ENCODE data around the gene DHRS13.
"Not testable (repeated sequence)": the region's sequence is repeated elsewhere in the genome, so short reads cannot be mapped to it uniquely, and the experiment has no call there.

DHRS13 gene

GRCh38 chr17:28889996-28890395 is 12.9 kb downstream of the DHRS13 start:
- peak overlapping the region; percentile 88 for H3K27ac Mint-ChIP-seq

GRCh38 chr17:28888832-28889231 is 14.0 kb downstream of the DHRS13 start:
- Mint-ChIP-seq H3K27ac (peak overlapping the region; percentile 94), H3K27me3 (no peaks in the 10 kb centered on the region), H3K9me3 (no peaks in the 10 kb centered on the region), H3K4me3 (peak overlapping the region; percentile 81 to 87), H3K4me1 (peaks cover 69 to 99% of the 10 kb centered on the region in 2 donors), H3K36me3 (peaks cover 36 to 69% of the 10 kb centered on the region in 2 donors)
- peak; percentile 28 for DNase-seq
- peak; percentile 40 to 61 for ATAC-seq (replicated peaks)

More at GRCh38 chr17:28889996-28890395, 12.9 kb downstream of the DHRS13 start:
- Mint-ChIP-seq H3K27me3 (no peaks in the 10 kb centered on the region), H3K36me3 (peaks cover 29 to 58% of the 10 kb centered on the region in 2 donors), H3K9me3 (no peaks in the 10 kb centered on the region), H3K4me1 (peaks cover 64 to 94% of the 10 kb centered on the region in 2 donors), H3K4me3 (peak overlapping the region; percentile 52 to 87)
- ATAC-seq (replicated peaks) (peak; percentile 16), DNase-seq (no peak)

GRCh38 chr17:28887871-28888471 is 14.9 kb downstream of the DHRS13 start:
- DNase-seq, result peak; percentile 58
- H3K4me1 Mint-ChIP-seq, result peaks cover 64 to 91% of the 10 kb centered on the region in 2 donors
- peaks cover 36 to 70% of the 10 kb centered on the region in 2 donors for H3K36me3 Mint-ChIP-seq
- peak; percentile 81 to 85 for ATAC-seq (replicated peaks)
- no peaks in the 10 kb centered on the region for H3K27me3 Mint-ChIP-seq
- H3K9me3 Mint-ChIP-seq, result no peaks in the 10 kb centered on the region
- peak overlapping the region; percentile 93 for H3K27ac Mint-ChIP-seq
- H3K4me3 Mint-ChIP-seq, result peak overlapping the region; percentile 81 to 87

GRCh38 chr17:28885951-28886350 is 16.9 kb downstream of the DHRS13 start:
- Mint-ChIP-seq H3K9me3 (no peaks in the 10 kb centered on the region), H3K4me3 (peak overlapping the region; percentile 9 to 41), H3K27me3 (no peaks in the 10 kb centered on the region), H3K4me1 (peaks cover 50 to 70% of the 10 kb centered on the region in 2 donors), H3K36me3 (peaks cover 39 to 74% of the 10 kb centered on the region in 2 donors), H3K27ac (peak overlapping the region; percentile 14)
- DNase-seq (no peak), ATAC-seq (replicated peaks) (no peak)

- DNase-seq, result no peak
- H3K4me3 Mint-ChIP-seq, result peak overlapping the region in 1 of 2 donors; percentile 9
- ATAC-seq (replicated peaks), result no peak
- H3K36me3 Mint-ChIP-seq, result peaks cover 37 to 71% of the 10 kb centered on the region in 2 donors
- peaks cover 49 to 65% of the 10 kb centered on the region in 2 donors for H3K4me1 Mint-ChIP-seq
- no peaks in the 10 kb centered on the region for H3K9me3 Mint-ChIP-seq
- no peaks in the 10 kb centered on the region for H3K27me3 Mint-ChIP-seq
- peak overlapping the region; percentile 56 for H3K27ac Mint-ChIP-seq
Observed at GRCh38 chr17:28885363-28885762, 17.5 kb downstream of the DHRS13 start.

GRCh38 chr17:28883967-28884702 is 18.7 kb downstream of the DHRS13 start:
- no peaks in the 10 kb centered on the region for H3K9me3 Mint-ChIP-seq
- DNase-seq (no peak), ATAC-seq (replicated peaks) (no peak)
- peak overlapping the region; percentile 52 for H3K27ac Mint-ChIP-seq
- H3K36me3 Mint-ChIP-seq, result peaks cover 45 to 78% of the 10 kb centered on the region in 2 donors
- peak overlapping the region in 1 of 2 donors; percentile 23 for H3K4me3 Mint-ChIP-seq
- H3K27me3 Mint-ChIP-seq, result no peaks in the 10 kb centered on the region
- peaks cover 47 to 52% of the 10 kb centered on the region in 2 donors for H3K4me1 Mint-ChIP-seq

GRCh38 chr17:28882154-28882895 is 20.6 kb downstream of the DHRS13 start:
- H3K27me3 Mint-ChIP-seq, result no peaks in the 10 kb centered on the region
- peaks cover 52 to 81% of the 10 kb centered on the region in 2 donors for H3K36me3 Mint-ChIP-seq
- H3K4me1 Mint-ChIP-seq, result peaks cover 30 to 34% of the 10 kb centered on the region in 2 donors
- peaks cover 0 to 1% of the 10 kb centered on the region in 2 donors for H3K9me3 Mint-ChIP-seq
- H3K4me3 Mint-ChIP-seq, result no peak overlapping the region
- no peak for ATAC-seq (replicated peaks)
- DNase-seq, result no peak
- H3K27ac Mint-ChIP-seq, result peak overlapping the region; percentile 76

- Mint-ChIP-seq H3K27me3 (no peaks in the 10 kb centered on the region), H3K4me1 (peaks cover 25 to 31% of the 10 kb centered on the region in 2 donors), H3K4me3 (no peak overlapping the region), H3K27ac (peak overlapping the region; percentile 56), H3K9me3 (peaks cover 0 to 1% of the 10 kb centered on the region in 2 donors), H3K36me3 (peaks cover 52 to 77% of the 10 kb centered on the region in 2 donors)
- DNase-seq (no peak), ATAC-seq (replicated peaks) (no peak)
Observed at GRCh38 chr17:28881533-28882056, 21.3 kb downstream of the DHRS13 start.

- Mint-ChIP-seq H3K27me3 (no peaks in the 10 kb centered on the region), H3K4me1 (peaks cover 25 to 31% of the 10 kb centered on the region in 2 donors), H3K27ac (no peak overlapping the region), H3K9me3 (peaks cover 0 to 1% of the 10 kb centered on the region in 2 donors), H3K36me3 (peaks cover 51 to 71% of the 10 kb centered on the region in 2 donors), H3K4me3 (no peak overlapping the region)
- no peak for DNase-seq
- no peak for ATAC-seq (replicated peaks)
Observed at GRCh38 chr17:28880572-28880945, 22.3 kb downstream of the DHRS13 start.

GRCh38 chr17:28879886-28880571 is 22.9 kb downstream of the DHRS13 start:
- DNase-seq (no peak), ATAC-seq (replicated peaks) (no peak)
- no peaks in the 10 kb centered on the region for H3K27me3 Mint-ChIP-seq
- no peak overlapping the region for H3K27ac Mint-ChIP-seq
- peaks cover 0 to 1% of the 10 kb centered on the region in 2 donors for H3K9me3 Mint-ChIP-seq
- H3K36me3 Mint-ChIP-seq, result peaks cover 45 to 66% of the 10 kb centered on the region in 2 donors
- no peak overlapping the region for H3K4me3 Mint-ChIP-seq
- H3K4me1 Mint-ChIP-seq, result peaks cover 21 to 28% of the 10 kb centered on the region in 2 donors

GRCh38 chr17:28878981-28879380 is 23.9 kb downstream of the DHRS13 start:
- H3K27ac Mint-ChIP-seq, result peak overlapping the region; percentile 60
- peaks cover 13 to 18% of the 10 kb centered on the region in 2 donors for H3K4me1 Mint-ChIP-seq

GRCh38 chr17:28878158-28878910 is 24.5 kb downstream of the DHRS13 start:
- ATAC-seq (replicated peaks), result no peak
- peaks cover 35 to 52% of the 10 kb centered on the region in 2 donors for H3K36me3 Mint-ChIP-seq
- peaks cover 13 to 17% of the 10 kb centered on the region in 2 donors for H3K4me1 Mint-ChIP-seq
- H3K4me3 Mint-ChIP-seq, result no peak overlapping the region
- DNase-seq, result no peak
- H3K27me3 Mint-ChIP-seq, result no peaks in the 10 kb centered on the region
- H3K27ac Mint-ChIP-seq, result peak overlapping the region; percentile 10
- peaks cover 0 to 1% of the 10 kb centered on the region in 2 donors for H3K9me3 Mint-ChIP-seq

More at GRCh38 chr17:28878981-28879380, 23.9 kb downstream of the DHRS13 start:
- H3K27me3 Mint-ChIP-seq, result no peaks in the 10 kb centered on the region
- H3K36me3 Mint-ChIP-seq, result peaks cover 36 to 55% of the 10 kb centered on the region in 2 donors
- no peak overlapping the region for H3K4me3 Mint-ChIP-seq
- no peak for DNase-seq
- peaks cover 0 to 1% of the 10 kb centered on the region in 2 donors for H3K9me3 Mint-ChIP-seq
- ATAC-seq (replicated peaks), result peak; percentile 64 to 69

- peaks cover 26 to 41% of the 10 kb centered on the region in 2 donors for H3K36me3 Mint-ChIP-seq
- DNase-seq; H3K9me3 Mint-ChIP-seq; H3K4me3 Mint-ChIP-seq; H3K27me3 Mint-ChIP-seq; ATAC-seq (replicated peaks): not testable (repeated sequence)
- peaks cover 16 to 25% of the 10 kb centered on the region in 2 donors for H3K4me1 Mint-ChIP-seq
- peak overlapping the region; percentile 42 for H3K27ac Mint-ChIP-seq
Observed at GRCh38 chr17:28877150-28877711, 25.6 kb downstream of the DHRS13 start.
